ENCODE results near the gene APOC4.

- TF ChIP-seq CTCF (IDR thresholded peaks at IDR 0.05) (no peak), POLR2AphosphoS5 (IDR thresholded peaks at IDR 0.05) (no peak)
Measured at GRCh38 chr19:44948237-44948636, 6.2 kb downstream of the APOC4 start.
